ENCODE data around the gene RASGRF1.

Gene RASGRF1

GRCh38 chr15:79046691-79047404 lies 43.7 kb downstream of the RASGRF1 start:
- no peak for ATAC-seq
- no peak for TF ChIP-seq ZC3H10 (CRISPR knock-in tag; IDR thresholded peaks at IDR 0.05)
- no peak for TF ChIP-seq TSHZ2 (CRISPR knock-in tag; IDR thresholded peaks at IDR 0.05)
- no peak for TF ChIP-seq ZFP30 (CRISPR knock-in tag; IDR thresholded peaks at IDR 0.05)
- no peak for TF ChIP-seq RARB (CRISPR knock-in tag; IDR thresholded peaks at IDR 0.05)
- TF ChIP-seq ESRRG (CRISPR knock-in tag; IDR thresholded peaks at IDR 0.05): no peak
- no peak for TF ChIP-seq ISL1 (CRISPR knock-in tag; IDR thresholded peaks at IDR 0.05)
- no peak for TF ChIP-seq GLIS3 (CRISPR knock-in tag; IDR thresholded peaks at IDR 0.05)
- no peak for TF ChIP-seq BACH2 (CRISPR knock-in tag; IDR thresholded peaks at IDR 0.05; ENCODE audit: borderline replicate concordance)

GRCh38 chr15:79045041-79045440 lies 45.5 kb downstream of the RASGRF1 start:
- no peak for ATAC-seq
- no peak for TF ChIP-seq ISL1 (CRISPR knock-in tag; IDR thresholded peaks at IDR 0.05)
- no peak for TF ChIP-seq PPARA (CRISPR knock-in tag; IDR thresholded peaks at IDR 0.05; ENCODE audit: borderline replicate concordance)
- TF ChIP-seq CSRNP3 (CRISPR knock-in tag; IDR thresholded peaks at IDR 0.05): no peak
- no peak for TF ChIP-seq POU6F1 (CRISPR knock-in tag; IDR thresholded peaks at IDR 0.05; ENCODE audit: borderline replicate concordance, low read depth)
- TF ChIP-seq OSR1 (CRISPR knock-in tag; IDR thresholded peaks at IDR 0.05): no peak
- no peak for TF ChIP-seq ZFP3 (CRISPR knock-in tag; IDR thresholded peaks at IDR 0.05)
- TF ChIP-seq ZFP30 (CRISPR knock-in tag; IDR thresholded peaks at IDR 0.05): no peak
- TF ChIP-seq TCF4 (CRISPR knock-in tag; IDR thresholded peaks at IDR 0.05; ENCODE audit: borderline replicate concordance): no peak
- no peak for TF ChIP-seq TOX (CRISPR knock-in tag; IDR thresholded peaks at IDR 0.05; ENCODE audit: borderline replicate concordance)
- no peak for TF ChIP-seq ZC3H10 (CRISPR knock-in tag; IDR thresholded peaks at IDR 0.05)
- TF ChIP-seq ESRRG (CRISPR knock-in tag; IDR thresholded peaks at IDR 0.05): no peak
- TF ChIP-seq SNAI2 (CRISPR knock-in tag; IDR thresholded peaks at IDR 0.05): no peak

GRCh38 chr15:79042213-79042928 lies 48.2 kb downstream of the RASGRF1 start:
- TF ChIP-seq TSHZ2 (CRISPR knock-in tag; IDR thresholded peaks at IDR 0.05) (no peak), CSDC2 (CRISPR knock-in tag; IDR thresholded peaks at IDR 0.05) (no peak), TOX (CRISPR knock-in tag; IDR thresholded peaks at IDR 0.05; ENCODE audit: borderline replicate concordance) (no peak), BACH2 (CRISPR knock-in tag; IDR thresholded peaks at IDR 0.05; ENCODE audit: borderline replicate concordance) (no peak), PATZ1 (CRISPR knock-in tag; IDR thresholded peaks at IDR 0.05; ENCODE audit: borderline replicate concordance) (no peak), ZNF70 (CRISPR knock-in tag; IDR thresholded peaks at IDR 0.05) (no peak), ZC3H10 (CRISPR knock-in tag; IDR thresholded peaks at IDR 0.05) (no peak), SNAI2 (CRISPR knock-in tag; IDR thresholded peaks at IDR 0.05) (no peak), GLIS3 (CRISPR knock-in tag; IDR thresholded peaks at IDR 0.05) (no peak), ZNF565 (CRISPR knock-in tag; conservative IDR thresholded peaks at IDR 0.05; ENCODE audit: low read depth) (no peak)
- ATAC-seq: no peak

Measured in SK-N-SH treated with all-trans-retinoic acid at 6 μM for 48 hours (cell line).